SK-N-DZ (cell line): ENCODE measurements around the gene PPIA.
"Not testable (repeated sequence)": the region's sequence is repeated elsewhere in the genome, so short reads cannot be mapped to it uniquely, and the experiment has no call there.

Source experiments
- DNase-seq: peaks from one replicate; pipeline ENCODE4 v3.0.0-alpha.2; 2015; ENCODE audit warnings: low spot score

The PPIA gene

DNA sequence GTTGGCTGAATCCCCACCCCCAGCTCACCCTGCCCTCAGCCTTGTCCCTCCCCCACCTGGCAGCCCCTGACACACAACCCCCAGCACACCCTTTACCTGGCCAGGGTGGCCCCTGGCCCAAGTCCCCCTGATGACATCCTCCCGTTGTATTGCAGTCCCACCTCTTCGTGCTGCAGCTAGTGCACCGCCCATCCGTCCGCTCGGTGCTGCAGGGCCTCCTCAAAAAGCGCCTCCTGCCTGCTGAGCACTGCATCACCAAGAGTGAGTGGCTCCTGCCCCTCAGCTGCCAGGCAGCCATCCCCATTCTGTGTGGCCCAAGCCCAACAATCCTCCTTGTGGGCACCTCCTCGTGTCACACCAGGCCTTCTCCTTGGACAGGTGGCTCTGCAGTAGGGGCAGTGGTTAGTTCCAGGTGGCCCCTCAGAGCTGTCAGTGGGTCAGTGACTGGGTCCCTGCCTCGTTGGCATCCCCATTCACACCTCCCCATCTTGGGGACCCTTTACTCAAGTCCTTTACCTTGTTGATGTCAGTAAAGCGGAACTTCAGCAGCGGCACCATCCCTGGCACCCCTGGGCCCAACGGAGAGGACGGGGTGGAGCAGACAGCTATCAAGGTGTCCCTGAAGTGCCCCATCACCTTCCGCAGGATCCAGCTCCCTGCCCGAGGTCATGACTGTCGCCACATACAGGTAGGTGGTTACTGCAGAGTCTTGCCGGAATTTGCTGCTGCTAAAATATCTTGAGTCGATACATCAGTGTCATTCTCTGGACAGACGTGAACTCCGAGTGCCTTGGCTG is 33.6 kb upstream of the PPIA start:
- no peak for DNase-seq

DNA sequence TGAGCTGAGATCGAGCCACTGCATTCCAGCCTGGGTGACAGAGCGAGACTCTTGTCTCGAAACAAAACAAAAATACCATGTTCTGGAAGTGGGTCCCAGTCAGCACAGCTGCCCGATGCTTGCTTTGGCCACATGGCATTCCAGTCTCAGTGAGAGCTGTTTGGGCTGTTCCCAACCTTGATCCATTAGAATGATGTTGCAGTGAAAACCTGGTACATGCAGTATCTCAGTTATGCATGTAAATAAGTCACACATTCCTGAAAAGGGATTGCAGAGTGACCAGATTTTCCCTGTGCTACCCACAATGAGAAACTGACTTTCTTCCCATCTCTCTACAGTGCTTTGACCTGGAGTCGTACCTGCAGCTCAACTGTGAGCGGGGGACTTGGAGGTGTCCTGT is 32.4 kb upstream of the PPIA start:
- no peak for DNase-seq

DNA sequence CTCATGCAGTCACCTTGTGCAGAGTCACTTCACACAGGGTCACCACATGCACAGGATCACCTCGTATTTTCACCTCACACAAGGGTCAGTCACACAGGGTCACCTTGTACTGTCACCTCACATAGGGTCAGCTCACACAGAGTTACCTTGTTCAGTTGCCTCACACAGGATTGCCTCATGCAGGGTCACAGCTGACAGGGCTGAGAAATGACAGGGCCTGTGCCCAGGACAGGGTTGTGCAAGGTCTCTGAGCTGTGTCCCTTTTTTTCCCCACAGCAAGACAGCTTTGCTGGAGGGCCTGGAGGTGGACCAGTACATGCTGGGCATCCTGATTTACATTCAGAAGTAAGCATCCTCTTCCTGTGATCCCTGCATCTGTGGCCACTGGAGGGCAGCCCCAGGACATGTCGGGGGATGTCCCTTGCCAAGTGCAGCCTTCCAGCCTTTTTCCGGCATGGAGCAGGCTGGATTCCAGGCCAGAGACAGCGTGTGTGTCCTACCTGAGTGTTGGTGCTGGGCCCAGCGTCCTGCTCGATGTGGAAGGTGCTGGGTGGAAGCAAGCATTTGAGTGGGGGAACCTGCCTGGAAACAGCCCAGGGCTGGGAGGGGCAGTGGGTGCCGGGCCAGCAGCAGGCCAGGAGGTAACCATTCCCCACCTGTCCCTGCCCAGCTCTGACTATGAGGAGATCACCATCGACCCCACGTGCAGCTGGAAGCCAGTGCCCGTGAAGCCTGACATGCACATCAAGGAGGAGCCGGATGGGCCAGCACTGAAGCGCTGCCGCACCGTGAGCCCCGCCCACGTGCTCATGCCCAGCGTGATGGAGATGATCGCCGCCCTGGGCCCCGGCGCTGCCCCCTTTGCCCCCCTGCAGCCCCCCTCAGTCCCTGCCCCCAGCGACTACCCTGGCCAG is 31.6 kb upstream of the PPIA start:
- no peak for DNase-seq

DNA sequence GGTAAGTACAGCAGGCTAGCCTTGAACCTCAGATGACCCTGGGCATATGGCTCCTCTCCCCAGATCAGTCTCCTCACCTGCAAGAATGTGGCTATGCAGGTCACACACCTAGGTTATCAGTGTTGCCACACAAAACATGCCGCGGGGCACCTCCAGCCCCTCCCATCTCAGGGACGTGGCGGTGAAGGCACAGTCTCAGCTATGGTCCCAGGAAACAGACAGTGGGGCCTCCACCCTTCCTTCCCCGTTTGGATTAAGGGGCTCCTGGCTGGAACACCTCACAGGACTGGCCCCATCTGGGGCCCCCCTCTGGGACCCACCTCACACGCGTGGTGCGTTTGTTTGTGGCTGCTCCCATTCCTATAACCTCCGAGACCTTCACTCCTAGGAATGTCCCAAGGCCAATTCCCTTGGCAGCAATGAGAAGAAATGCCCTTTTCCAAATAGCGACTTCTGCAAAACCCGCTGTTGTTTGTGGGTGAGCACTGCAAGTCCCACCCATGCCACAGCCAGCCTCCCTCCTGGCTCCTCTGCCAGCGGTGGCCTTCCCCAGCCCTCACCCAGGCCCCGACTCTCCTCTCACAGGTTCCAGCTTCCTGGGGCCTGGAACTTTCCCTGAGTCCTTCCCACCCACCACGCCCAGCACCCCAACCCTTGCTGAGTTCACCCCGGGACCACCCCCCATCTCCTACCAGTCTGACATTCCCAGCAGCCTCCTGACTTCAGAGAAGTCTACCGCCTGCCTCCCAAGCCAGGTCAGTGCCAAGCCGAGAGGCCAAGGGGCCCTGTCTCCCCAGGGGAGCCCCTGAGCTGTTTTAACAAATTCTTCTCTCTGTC is 30.7 kb upstream of the PPIA start:
- DNase-seq: no peak

DNA sequence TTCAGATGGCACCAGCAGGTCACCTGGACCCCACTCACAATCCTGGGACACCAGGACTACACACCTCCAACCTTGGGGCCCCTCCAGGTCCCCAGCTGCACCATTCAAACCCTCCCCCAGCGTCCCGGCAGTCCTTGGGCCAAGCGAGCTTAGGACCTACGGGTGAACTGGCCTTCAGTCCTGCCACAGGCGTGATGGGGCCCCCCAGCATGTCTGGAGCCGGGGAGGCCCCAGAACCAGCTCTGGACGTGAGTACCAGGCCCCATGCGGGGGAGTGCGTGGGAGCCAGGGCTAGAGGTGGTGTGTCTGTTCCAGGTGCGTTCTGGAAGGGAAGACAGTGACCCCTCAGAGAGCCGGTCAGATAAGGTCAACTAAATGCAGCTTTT is 30.1 kb upstream of the PPIA start:
- DNase-seq: no peak

DNA sequence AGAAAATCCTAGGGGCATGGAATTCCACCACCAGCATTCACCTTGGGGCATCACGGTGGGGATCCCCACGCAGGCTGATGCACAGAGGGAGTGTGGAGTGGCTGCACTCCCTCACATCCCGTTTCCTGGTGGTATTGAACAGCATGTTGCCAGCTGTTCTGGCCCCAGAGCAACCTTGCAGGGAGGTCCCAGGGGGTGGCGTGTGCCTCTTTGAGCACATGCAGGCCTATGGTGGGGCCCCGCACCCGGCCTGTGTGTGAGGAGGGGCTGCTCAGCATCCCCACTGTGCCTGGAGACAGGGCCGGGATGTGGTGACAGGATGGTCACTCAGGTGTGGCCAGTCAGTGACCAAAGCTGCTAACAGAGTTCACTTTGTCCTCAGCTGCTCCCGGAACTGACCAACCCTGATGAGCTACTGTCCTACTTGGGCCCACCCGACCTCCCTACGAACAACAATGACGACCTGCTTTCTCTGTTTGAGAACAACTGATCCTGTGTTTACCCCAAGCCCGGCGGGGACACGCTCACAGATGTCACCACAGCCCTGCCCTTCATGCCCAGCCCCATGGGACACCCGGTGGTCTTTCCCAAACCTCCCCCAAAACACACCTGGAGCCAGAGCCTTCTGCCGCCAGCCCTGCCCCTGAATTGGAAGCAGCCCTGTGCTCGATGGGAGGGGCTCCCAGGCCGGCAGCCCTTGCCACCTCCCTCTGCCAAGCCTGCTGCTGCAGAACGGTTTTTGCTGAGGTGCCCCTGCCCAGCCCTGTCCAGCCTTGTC is 29.2 kb upstream of the PPIA start:
- DNase-seq: no peak

DNA sequence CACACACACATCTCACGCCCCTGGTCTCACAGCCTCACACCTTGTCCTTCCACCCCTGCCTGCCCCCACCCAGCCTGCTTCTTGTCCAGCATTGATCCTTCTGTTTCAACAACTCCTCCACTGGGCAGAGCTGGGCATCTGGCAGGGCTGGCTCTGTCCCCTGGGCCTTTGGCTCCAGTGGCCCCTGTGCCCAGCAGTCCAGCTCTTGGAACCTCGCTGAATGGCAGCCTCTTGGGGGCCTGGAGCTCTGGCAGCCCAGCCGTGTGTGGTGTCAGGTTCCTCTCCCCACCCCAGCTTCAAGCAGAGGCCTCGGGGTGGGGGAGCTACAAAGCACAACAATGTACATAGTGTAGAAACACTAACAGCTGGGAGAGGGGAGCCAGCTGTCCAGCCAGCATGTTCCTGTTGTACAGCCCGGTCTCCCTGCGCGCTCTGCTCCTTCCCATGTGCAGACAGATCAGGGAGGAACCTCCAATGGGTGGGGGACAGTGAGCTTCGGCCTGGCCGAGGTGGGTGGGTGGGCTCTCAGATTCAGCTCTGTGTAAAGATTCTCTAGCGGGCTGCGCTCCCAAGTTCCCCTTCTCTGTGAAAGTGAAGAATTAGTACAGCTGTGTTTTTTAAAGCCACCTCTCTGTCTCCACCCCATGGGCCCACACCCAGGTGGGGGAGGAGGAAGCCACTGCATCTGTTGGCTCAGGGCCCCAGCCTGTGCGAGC is 28.4 kb upstream of the PPIA start:
- no peak for DNase-seq

DNA sequence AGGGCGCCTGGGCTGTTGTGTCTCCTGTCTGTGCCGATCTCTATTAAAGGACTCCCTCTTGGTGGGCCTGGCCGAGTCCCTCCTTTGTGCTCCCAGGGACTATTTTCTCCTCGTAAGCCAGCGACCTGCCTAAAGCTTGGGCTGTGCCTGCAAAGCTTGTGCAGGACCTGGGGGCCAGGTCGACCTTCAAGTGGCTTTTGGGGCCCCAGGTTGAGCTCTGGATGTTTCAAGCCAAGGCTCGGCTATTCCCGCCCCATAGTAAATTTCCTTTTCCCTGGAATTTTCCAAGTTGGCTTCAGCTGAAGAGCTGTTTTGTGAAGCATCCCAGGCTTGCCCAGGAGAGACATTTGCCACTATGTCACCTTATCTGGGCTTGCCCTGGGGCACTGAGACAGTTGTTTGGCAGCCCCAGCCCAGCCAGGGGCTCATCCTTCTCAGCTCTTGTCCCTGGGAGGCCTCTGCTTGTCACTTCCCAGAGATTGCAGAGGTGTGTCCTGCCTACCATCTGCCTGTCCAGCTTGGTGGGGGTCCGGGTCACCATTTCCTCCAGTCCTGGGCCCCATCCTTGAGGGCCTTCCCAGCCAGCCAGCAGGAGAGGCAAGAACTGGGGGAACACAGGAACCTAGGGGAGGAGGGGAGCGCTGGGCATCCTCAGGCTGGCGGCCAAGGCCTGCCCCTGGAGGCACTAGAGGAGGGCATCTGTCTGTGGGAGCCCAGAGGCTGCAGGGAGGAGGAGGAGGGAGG is 27.7 kb upstream of the PPIA start:
- no peak for DNase-seq

DNA sequence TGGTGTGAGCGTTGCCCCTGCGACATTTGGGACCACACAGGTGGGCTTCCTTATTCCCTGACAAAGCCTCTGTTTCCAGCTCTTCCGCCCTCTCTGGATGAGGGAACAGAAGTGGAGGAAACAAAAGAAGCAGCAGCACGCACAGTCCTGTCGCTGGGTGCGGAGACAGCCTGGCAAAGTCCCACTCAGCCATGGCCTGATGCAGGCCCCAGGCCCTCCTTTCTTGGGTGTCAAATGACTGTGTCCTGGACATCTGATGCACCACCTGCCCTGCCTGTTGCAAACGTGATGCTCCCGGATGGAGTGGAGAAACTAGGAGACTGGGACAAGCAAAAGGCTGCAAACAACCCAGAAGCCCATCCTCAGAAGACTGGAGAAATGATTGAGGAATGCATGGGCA is 27.1 kb upstream of the PPIA start:
- no peak for DNase-seq

DNA sequence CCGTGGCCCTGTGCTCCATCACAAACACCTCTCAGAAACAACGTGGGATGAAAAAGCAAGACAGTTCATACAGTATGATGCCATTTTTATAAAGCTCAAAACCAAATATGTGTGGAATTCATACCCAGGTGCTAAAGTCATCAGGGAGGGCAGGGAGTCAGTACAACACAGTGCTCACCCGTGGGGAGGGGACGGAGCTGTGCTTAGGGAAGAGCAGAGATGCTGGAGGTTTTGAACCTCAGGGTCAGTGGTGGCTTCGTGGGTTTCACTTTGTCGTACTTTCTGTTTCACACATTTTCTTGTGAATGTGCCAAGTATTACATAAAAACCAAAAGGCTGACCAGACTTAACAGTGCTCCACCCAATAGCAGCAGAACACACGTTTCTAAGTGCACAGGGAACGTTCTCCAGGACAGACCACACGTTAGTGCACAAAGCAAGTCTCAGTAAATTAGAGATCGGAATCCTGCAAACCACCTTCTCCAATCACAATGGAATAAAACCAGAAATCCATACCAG is 26.6 kb upstream of the PPIA start:
- no peak for DNase-seq

DNA sequence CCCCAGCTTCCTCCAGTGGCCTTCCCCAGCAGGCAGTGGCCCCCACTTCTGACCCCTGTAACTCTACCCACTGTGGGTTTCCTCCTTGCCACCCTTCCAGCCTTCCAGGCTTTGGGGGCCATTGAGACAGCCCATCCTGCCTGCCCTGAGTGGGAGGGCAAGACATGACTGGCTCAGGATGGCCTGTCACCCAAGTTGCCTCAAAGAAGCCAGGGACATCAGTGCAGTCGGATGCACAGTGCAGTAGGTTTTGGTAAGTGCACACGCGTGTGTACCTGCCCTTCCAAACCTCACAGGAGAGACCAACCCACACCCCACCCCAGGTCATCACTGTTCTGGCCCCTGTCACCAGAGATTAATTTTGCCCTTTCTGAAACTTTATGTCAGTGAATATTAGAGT is 25.1 kb upstream of the PPIA start:
- DNase-seq: no peak

DNA sequence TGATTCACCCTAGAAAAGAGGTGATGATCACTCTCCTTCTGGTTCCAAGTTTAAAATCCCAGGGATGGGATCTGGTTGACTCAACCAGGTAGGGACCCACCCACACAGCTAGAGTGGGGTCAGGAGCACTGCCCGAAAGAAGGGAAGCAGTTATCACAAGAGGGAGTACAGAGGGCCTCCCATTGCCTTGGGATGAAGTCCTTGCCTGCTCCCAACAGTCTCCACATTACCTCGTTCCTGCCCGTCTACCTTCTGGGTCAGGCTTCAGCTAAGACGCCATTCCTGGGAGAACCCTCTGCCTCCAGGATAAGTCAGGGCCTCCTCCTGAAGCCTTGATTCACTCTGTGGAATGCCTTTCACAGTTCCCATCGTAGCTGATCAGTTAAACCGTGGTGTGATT is 24.0 kb upstream of the PPIA start:
- no peak for DNase-seq

DNA sequence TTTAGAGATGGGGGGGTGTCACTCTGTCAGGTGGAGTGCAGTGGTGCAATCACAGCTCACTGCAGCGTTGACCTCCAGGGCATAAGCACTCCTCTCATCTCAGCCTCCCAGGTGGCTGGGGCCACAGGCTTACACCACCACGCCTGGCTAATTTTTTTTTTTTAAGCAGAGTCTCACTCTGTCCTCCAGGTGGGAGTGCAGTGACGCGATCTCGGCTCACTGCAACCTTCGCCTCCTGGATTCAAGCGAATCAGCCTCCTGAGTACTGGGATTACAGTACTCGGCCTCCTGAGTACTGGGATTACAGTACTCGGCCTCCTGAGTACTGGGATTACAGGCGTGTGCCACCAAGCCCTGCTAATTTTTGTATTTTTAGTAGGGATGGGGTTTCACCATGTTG is 23.6 kb upstream of the PPIA start:
- no peak for DNase-seq

DNA sequence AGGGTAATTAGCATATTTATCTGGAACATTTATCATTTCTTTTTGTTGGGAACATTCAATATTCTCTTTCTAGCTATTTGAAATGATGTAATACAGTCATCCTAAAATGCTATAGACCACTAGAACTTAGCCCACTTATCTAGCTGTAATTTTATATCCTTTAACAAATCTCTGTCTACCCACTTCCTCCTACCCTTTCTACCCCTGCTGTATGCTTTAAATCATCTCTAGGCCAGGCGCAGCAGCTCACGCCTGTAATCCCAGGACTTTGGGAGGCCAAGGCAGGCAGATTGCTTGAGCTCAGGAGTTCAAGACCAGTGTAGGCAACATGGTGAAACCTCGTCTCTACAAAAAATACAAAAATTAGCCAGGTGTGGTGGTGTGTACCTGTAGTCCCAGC is 22.0 kb upstream of the PPIA start:
- not testable (repeated sequence) for DNase-seq

DNA sequence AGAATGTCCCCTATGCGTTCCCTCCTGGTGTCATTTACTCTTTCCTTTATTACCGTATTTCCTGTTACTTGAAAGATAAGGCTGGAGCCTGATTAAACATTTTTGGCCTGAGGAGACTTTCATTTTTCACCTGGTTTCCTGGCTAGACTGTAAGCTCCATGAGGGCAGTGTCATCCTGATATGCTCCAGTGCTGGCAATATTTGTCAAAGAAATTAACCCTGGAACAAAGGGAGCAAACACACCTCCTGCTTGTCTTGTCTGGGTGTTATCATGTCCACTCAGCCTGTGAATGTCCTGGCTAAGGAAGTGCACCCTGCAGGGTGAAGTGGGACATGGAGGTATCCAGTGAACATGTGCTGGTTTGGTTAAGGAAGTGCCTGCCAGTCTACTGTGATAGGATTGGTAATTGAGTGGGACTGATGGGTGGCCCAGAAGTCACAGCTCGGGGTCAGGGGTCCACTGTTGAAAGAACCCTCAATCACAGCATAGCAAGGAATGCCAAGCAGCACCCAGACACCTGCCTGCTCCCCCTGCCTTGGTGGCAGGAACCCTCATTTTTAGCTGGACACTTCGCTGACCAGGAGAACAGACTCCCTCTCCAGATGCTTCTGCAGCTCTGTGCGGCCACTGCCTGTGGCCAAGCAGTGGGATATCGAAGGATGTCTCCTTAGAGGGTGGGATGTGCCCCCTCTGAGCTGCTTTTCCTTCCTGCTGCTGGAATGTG is 20.9 kb upstream of the PPIA start:
- no peak for DNase-seq

DNA sequence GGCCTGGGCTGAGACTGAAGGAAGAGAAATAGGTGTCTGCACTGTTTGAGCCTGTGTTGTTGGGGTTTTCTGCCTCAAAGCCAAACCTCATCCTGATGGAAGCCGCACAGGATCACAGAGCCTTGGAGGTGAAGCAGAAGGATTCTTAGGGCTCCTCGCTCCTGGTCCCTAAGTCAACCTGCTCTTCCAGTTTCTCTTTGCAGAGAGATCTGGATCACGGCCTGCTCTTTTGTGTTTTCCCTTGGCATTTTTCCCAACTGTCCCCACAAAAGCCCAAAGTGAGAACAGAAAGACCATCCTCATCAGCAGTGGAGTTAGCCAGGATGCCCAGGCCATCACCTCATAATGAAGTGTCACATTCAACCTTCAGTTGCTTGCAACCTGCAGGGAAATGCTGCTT is 20.3 kb upstream of the PPIA start:
- DNase-seq: no peak

DNA sequence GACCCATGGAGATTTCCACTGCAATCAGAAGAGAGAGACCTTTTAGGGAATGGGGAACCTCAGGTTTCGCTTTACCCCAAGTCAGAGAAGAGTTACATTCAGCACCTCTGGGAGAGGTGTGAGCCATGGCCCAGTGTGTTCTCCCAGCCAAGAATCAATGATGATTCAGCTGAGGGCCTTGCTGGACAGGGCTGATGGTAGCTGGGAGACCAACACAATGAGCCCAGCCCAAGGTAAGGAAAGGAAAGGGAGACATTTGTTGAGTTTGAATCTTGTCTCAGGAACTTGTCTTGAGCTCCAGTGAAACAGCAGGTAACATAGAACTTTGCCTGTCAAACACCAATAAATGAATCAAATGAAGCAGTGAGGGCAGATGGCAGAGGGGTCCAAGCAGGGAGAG is 14.0 kb upstream of the PPIA start:
- no peak for DNase-seq

DNA sequence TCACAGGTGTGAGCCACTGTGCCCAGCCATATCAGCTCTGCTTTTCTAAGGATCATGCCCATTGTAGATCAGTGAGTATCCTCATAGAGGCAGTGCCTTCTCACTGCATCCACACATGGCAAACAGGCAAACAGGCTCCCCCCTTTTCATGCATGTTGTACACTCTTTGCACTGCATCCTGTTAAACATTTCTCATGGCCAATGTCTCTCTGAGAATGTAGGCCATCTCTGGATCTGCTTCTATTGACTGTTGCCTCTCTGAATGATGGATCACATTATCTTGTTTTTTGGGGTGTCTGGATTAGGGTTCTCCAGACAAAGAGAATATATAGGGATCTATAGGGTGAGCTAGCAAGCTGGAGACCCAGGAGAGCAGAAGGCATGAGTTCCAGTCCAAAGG is 13.1 kb upstream of the PPIA start:
- no peak for DNase-seq

DNA sequence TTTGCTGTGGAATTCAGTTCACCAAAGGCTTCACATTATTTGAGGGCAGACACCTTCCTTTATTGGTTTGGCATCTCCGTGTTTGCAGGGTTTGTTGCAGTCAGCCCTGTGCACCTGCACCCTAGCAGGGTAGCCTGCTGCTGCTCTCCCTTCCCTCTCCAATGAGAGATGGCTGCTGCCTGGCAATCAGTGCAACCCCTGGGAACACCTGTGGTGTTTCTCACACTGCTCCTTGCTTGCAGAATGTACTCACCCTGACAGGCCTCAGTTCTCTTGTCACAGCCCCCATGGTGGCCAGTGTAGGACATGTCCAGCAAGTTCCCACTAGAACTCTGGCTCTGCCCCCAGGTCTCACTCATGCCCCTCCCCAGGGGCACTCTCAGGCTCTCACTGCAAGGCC is 12.1 kb upstream of the PPIA start:
- no peak for DNase-seq
